Parathyroid adenoma (tissue), 2 donors: ENCODE measurements around the gene SLC37A2.

Experiments used
- H2AFZ ChIP-seq: fragments of 300-600 bp; sonication (generic); one replicate; pipeline ENCODE4 v1.7.0; 2017; ENCODE audit warnings: antibody characterized with exemption, mild to moderate bottlenecking
- H3K27ac ChIP-seq: fragments of 300-600 bp; sonication (generic); one replicate; pipeline ENCODE4 v1.7.0; 2017
- H3K27me3 ChIP-seq: fragments of 300-600 bp; sonication (generic); one replicate; pipeline ENCODE4 v1.7.0; 2017; ENCODE audit warnings: low read length; ENCODE audit not compliant: control insufficient read depth, insufficient read depth
- H3K36me3 ChIP-seq: fragments of 300-600 bp; sonication (generic); one replicate; pipeline ENCODE4 v1.7.0; 2017; ENCODE audit warnings: low read length; ENCODE audit not compliant: control insufficient read depth, insufficient read depth
- H3K4me1 ChIP-seq: fragments of 300-600 bp; sonication (generic); one replicate; pipeline ENCODE4 v1.7.0; 2017; ENCODE audit warnings: control low read depth
- H3K4me2 ChIP-seq: fragments of 300-600 bp; sonication (generic); one replicate; pipeline ENCODE4 v1.7.0; 2017; ENCODE audit warnings: low read length
- H3K4me3 ChIP-seq: fragments of 300-600 bp; sonication (generic); one replicate; pipeline ENCODE4 v1.7.0; 2017; ENCODE audit warnings: low read depth, low read length
- H3K79me2 ChIP-seq: fragments of 300-600 bp; sonication (generic); one replicate; pipeline ENCODE4 v1.7.0; 2017; ENCODE audit warnings: control low read depth
- H3K9ac ChIP-seq: fragments of 300-600 bp; sonication (generic); one replicate; pipeline ENCODE4 v1.7.0; 2017; ENCODE audit warnings: mild to moderate bottlenecking
- H3K9me3 ChIP-seq: fragments of 300-600 bp; sonication (generic); one replicate; pipeline ENCODE4 v1.7.0; 2017; ENCODE audit warnings: low read length; ENCODE audit not compliant: control insufficient read depth
- CTCF ChIP-seq: fragments of 300-600 bp; sonication (generic); IDR thresholded peaks from one replicate; pipeline ENCODE4 v1.7.0; 2017; ENCODE audit warnings: antibody characterized with exemption, mild to moderate bottlenecking
- donor health status: primary hyperparathyroidism.

The SLC37A2 gene

GRCh38 chr11:125101596-125101995, 38.5 kb downstream of the SLC37A2 start:
- Histone ChIP-seq H2AFZ (no peak overlapping the region), H3K79me2 (no peaks in the 10 kb centered on the region), H3K4me3 (no peak overlapping the region), H3K27me3 (no peaks in the 10 kb centered on the region), H3K36me3 (no peaks in the 10 kb centered on the region), H3K4me1 (peaks cover 3% of the 10 kb centered on the region), H3K9ac (no peak overlapping the region), H3K4me2 (no peak overlapping the region), H3K27ac (no peak overlapping the region), H3K9me3 (no peaks in the 10 kb centered on the region)
- no peak for TF ChIP-seq CTCF

- no peak for TF ChIP-seq CTCF
- Histone ChIP-seq H3K36me3 (no peaks in the 10 kb centered on the region), H2AFZ (no peak overlapping the region), H3K4me1 (peaks cover 3% of the 10 kb centered on the region), H3K4me3 (no peak overlapping the region), H3K9ac (no peak overlapping the region), H3K27me3 (no peaks in the 10 kb centered on the region), H3K27ac (no peak overlapping the region), H3K79me2 (no peaks in the 10 kb centered on the region), H3K9me3 (no peaks in the 10 kb centered on the region), H3K4me2 (no peak overlapping the region)
Observed at GRCh38 chr11:125102025-125102424, 38.9 kb downstream of the SLC37A2 start.

- no peak for TF ChIP-seq CTCF
- H3K4me2 ChIP-seq = no peak overlapping the region
- H2AFZ ChIP-seq = no peak overlapping the region
Observed at GRCh38 chr11:125102510-125102909, 39.4 kb downstream of the SLC37A2 start.

GRCh38 chr11:125105926-125106325, 42.8 kb downstream of the SLC37A2 start:
- Histone ChIP-seq H3K36me3 (no peaks in the 10 kb centered on the region), H3K4me3 (no peak overlapping the region), H3K9me3 (no peaks in the 10 kb centered on the region), H3K4me1 (peaks cover 3% of the 10 kb centered on the region), H3K9ac (no peak overlapping the region), H3K79me2 (no peaks in the 10 kb centered on the region), H3K4me2 (no peak overlapping the region), H3K27ac (no peak overlapping the region), H2AFZ (no peak overlapping the region), H3K27me3 (no peaks in the 10 kb centered on the region)
- no peak for TF ChIP-seq CTCF

More at GRCh38 chr11:125102510-125102909, 39.4 kb downstream of the SLC37A2 start:
- peaks cover 3% of the 10 kb centered on the region for H3K4me1 ChIP-seq
- no peaks in the 10 kb centered on the region for H3K27me3 ChIP-seq
- H3K27ac ChIP-seq = no peak overlapping the region
- H3K4me3 ChIP-seq = no peak overlapping the region
- no peaks in the 10 kb centered on the region for H3K79me2 ChIP-seq
- H3K9me3 ChIP-seq = no peaks in the 10 kb centered on the region
- no peaks in the 10 kb centered on the region for H3K36me3 ChIP-seq
- H3K9ac ChIP-seq = no peak overlapping the region

GRCh38 chr11:125108469-125108868, 45.4 kb downstream of the SLC37A2 start:
- H3K27ac ChIP-seq = no peak overlapping the region
- H3K79me2 ChIP-seq = no peaks in the 10 kb centered on the region
- H3K36me3 ChIP-seq = no peaks in the 10 kb centered on the region
- TF ChIP-seq CTCF = no peak
- H3K27me3 ChIP-seq = no peaks in the 10 kb centered on the region
- no peak overlapping the region for H3K4me2 ChIP-seq
- peaks cover 3% of the 10 kb centered on the region for H3K4me1 ChIP-seq
- no peak overlapping the region for H2AFZ ChIP-seq
- H3K9ac ChIP-seq = no peak overlapping the region
- no peak overlapping the region for H3K4me3 ChIP-seq
- H3K9me3 ChIP-seq = no peaks in the 10 kb centered on the region
